Fibroblast of skin of left quadriceps (primary cell): ENCODE measurements around the gene SPIB.
A peak's percentile ranks its signal among the peaks of the same experiment; 100 is the strongest.
"Not testable (repeated sequence)": the region's sequence is repeated elsewhere in the genome, so short reads cannot be mapped to it uniquely, and the experiment has no call there.

ENCODE experiments used
- DNase-seq, 2 experiments: peaks; one replicate each; pipeline ENCODE4 v3.0.0-alpha.2; 2013; ENCODE audit warnings: low read depth in 2 of 2

SPIB gene

GRCh38 chr19:50390952-50391351, 27.8 kb upstream of the SPIB start:
- DNase-seq, result not testable (repeated sequence)

DNA sequence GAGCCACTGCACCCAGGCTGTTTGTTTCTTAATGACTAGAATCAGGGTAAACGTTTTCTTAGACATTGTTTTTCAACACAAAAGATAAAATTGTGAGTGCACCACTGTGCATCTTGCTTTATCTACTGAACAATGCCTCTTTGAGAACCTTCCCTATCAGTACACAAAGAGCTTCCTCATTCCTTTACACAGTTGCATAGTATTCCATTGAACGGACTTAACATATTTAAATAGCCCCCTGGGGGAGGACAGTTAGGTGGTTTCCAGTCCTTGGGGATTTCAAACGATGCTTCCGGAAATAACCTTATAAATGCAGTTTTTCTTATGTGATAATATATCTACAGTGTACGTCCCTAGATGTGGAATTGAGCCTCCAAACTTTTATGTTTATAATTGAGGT, 26.0 kb upstream of the SPIB start:
- DNase-seq, result no peak

GRCh38 chr19:50393589-50393988, 25.1 kb upstream of the SPIB start:
- no peak for DNase-seq

DNA sequence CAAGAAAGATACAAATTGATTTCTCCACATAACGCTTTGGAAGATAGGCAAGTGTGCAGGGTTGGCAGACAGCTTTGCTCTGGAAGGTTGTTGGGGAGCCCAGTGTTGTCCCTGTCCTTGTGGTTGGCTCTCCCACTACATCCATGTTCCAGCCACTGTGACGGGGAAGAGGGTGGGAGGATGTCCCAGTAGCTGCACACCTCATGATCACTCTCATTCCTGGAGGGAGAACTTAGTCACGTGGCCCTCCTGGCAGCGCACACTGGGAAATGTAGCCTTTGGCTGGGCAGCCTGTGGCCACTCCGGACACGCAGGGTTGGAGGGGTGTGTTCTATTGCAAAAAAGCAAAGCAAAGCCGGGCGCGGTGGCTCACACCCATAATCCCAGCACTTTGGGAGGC, 24.7 kb upstream of the SPIB start:
- DNase-seq, result no peak

DNA sequence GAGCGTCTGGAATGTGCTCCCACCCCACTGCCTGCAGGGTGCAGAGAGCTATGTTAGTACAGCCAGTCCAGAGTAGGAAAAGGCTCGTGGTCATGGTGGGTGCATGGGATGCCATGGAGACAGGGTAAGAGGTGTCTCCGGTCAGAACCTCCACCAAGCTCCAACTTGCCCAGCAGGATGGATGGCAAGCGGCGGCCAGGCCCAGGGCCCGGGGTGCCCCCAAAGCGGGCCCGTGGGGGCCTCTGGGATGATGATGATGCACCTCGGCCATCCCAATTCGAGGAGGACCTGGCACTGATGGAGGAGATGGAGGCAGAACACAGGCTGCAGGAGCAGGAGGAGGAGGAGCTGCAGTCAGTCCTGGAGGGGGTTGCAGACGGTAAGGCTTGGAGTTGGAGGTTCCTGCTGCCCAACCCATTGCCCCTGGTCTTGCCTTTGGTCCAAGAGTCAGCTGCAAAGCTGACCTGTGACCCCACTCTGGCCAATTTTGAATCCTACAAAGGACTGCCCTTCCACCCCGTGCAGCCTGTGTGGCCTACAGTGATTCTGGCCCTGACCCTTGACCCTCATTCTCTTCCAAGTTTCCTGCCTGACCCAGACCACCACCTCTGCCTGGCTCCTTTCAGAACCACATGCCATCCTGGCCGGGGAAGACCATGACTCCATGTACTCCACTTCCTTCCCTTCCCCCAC, 19.9 kb upstream of the SPIB start:
- no peak for DNase-seq

DNA sequence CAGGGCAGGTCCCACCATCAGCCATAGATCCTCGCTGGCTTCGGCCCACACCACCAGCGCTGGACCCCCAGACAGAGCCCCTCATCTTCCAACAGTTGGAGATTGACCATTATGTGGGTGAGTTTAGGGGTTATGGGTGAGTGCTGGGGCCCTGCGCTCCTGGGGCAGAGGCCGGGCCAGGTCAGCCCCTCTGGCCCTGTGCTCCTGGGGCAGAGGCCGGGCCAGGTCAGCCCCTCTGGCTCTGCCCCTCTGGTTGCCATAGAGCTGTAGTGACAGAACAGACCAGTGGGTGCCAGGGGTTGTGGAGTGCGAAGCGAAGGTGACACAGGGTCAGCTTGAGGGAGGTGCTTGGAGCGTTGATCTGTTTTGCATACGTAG, 19.4 kb upstream of the SPIB start:
- no peak for DNase-seq

GRCh38 chr19:50401605-50402450, 16.9 kb upstream of the SPIB start:
- no peak for DNase-seq

GRCh38 chr19:50402544-50403301, 16.0 kb upstream of the SPIB start:
- no peak for DNase-seq

- no peak for DNase-seq
These were observed 12.4 kb upstream of the SPIB start for GRCh38 chr19:50406156-50406820.

- DNase-seq, result no peak
These were observed 11.9 kb upstream of the SPIB start for GRCh38 chr19:50406829-50407228.

DNA sequence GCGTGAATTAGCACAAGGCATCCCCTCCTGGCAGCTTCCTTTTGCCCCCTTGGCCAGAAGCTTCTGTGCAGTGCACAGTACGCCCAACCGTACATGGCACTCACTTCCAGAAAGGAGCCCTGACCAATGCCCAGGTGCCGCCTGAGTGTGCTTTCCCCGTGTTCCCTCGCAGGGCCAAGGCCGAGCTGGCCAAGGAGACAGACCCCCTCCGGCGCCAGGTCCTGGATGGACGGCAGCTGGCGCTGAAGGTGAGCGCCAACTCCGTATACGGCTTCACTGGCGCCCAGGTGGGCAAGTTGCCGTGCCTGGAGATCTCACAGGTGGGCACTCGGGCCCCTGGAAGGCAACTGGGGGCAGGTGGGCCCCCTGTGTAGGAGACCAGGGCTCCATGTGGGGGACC, 9.4 kb upstream of the SPIB start:
- DNase-seq, result no peak

DNA sequence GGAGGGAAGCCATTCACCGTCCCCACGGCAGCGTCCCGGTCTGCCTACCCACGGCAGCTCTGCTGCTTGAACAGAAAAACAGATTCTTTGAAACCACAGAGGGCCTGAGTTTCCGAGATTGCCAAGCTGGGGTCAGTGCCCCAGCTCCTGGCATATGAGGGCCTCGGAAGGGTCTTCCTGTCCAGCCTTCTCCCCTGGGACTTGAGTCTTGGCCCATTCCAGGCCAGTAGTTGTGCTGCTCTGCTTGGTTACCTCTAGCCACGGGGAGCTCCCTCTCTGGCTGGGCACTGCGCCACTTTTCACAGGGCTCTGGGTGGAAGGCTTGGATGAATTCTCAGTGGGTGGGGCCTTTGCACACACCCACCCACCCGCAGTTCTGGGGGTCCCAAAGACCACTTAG, 8.6 kb upstream of the SPIB start:
- no peak for DNase-seq

GRCh38 chr19:50412419-50412818, 6.3 kb upstream of the SPIB start:
- DNase-seq, result no peak

DNA sequence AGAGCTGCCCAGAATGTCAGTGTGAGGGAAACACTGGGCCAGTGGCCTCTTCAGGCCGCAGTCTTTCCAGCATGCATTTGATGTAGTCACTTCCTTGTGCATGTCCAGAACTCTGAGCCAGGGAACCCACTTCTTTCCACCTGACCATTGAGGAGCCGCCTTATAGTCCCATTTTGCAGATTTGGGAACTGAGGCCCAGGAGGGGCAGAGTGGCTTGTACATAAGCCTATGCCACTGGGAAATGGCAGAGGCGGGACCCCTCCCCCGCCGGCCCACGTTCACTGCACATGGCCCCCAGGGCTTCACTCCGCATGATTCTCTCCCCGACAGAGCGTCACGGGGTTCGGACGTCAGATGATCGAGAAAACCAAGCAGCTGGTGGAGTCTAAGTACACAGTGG, 5.6 kb upstream of the SPIB start:
- DNase-seq, result no peak

DNA sequence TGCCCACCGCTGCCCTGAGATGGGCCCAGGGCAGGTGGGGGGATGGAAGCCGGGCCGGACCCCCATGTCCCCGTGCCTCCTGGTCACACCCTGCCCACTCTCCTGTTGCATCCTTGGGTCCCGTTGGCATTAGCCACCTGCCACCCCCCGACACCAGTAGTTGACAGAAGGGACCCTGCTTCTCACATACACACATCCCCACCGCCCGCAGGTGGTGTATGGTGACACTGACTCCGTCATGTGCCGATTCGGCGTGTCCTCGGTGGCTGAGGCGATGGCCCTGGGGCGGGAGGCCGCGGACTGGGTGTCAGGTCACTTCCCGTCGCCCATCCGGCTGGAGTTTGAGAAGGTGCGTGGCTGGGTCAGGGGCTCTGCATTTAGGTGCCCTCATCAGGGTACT, 5.2 kb upstream of the SPIB start:
- DNase-seq, result no peak

DNA sequence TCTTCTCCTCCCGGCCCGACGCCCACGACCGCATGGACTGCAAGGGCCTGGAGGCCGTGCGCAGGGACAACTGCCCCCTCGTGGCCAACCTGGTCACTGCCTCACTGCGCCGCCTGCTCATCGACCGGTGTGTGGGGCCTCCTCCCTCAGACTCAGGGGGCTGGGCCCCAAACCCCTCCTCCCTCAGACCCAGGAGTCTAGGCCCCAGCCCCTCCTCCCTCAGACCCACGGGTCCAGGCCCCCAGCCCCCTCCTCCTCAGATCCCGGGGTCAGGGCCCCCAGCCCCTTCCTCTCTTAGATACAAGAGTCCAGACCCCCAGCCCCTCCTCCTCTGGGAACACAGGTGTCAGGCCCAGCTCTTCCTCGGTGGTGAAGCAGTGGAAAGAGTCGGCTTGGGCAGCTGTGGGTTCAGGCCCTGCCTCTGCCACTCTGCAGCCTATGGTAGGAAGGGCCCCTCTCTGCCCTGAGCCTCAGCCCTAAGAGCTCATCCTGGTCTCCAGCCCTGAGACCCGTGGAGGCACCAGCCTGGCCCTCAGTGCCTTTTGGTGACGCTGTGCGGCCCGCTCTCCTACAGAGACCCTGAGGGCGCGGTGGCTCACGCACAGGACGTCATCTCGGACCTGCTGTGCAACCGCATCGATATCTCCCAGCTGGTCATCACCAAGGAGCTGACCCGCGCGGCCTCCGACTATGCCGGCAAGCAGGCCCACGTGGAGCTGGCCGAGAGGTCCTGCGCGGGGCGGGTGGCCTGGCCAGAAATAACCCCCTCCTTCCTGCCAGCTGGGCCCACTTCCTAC, 3.7 kb upstream of the SPIB start:
- DNase-seq, result peak; percentile 13 to 14

- DNase-seq, result no peak
These were observed 3.1 kb upstream of the SPIB start for GRCh38 chr19:50415661-50416033.

- no peak for DNase-seq
These were observed 2.4 kb upstream of the SPIB start for GRCh38 chr19:50416034-50416977.

DNA sequence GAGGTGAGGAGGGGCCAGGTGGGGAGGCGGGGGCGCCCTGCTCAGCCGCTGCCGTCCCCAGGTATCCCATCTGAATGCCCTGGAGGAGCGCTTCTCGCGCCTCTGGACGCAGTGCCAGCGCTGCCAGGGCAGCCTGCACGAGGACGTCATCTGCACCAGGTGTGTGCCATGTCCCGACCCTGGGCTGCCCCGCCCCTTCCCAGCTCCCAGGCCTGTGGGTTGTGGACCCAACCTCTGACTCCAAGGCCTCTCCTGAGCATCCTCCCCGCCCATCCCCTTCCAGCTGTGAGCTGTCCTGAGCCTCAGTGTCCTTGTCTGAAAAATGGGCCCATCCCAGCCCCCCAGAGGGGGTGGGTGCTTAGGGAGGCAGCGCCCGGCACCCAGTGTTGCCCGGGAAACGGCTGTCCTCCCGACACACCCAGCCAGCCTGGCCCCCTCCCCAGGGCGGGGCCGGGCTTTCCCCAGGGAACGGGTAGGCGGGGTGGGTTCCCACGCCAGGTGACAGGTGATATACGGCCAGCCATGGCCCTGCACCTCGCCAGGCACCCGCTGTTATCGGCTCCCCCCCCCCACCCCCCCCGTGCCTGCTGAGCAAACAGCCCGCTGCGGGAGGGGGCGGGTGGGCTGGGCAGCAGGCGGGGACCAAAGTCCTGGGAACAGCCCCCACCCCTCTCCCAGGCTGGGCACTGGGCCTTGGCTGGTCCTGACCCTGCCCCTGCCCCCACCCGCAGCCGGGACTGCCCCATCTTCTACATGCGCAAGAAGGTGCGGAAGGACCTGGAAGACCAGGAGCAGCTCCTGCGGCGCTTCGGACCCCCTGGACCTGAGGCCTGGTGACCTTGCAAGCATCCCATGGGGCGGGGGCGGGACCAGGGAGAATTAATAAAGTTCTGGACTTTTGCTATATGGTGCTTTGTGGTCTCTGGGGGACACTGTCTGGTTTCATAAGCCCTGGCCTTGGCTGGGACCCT, 1.3 kb upstream of the SPIB start:
- DNase-seq, result no peak
